HepG2 (cell line): ENCODE results near the gene HES7. TPM values are rescaled to one million over a fixed set of nuclear protein-coding genes. Genes with fewer than 3 reads are reported as not detected.

Experiments
- CHD4 ChIP-seq: fragments of 200-600 bp; sonication (generic); IDR thresholded peaks from 2 replicates; pipeline ENCODE4 v1.7.0; 2017; ENCODE audit warnings: mild to moderate bottlenecking, low read length, borderline replicate concordance
- ERF ChIP-seq: IDR thresholded peaks from 2 replicates; pipeline ENCODE4 v1.6.1; 2018; ENCODE audit warnings: missing biosample characterization, missing genetic modification reagents
- HHEX ChIP-seq: IDR thresholded peaks from 2 replicates; pipeline ENCODE4 v1.6.1; 2016; ENCODE audit warnings: control low read depth
- HOXA3 ChIP-seq: sonication (generic); formaldehyde crosslinking; IDR thresholded peaks from 2 replicates; pipeline ENCODE4 v1.5.0; 2020; ENCODE audit warnings: missing genetic modification reagents
- IKZF1 ChIP-seq: fragments of 450-650 bp; IDR thresholded peaks from 2 replicates; pipeline ENCODE4 v1.7.1; 2016
- IRF2 ChIP-seq: IDR thresholded peaks from 2 replicates; pipeline ENCODE4 v1.6.1; 2018; ENCODE audit warnings: missing genetic modification reagents, missing compliant biosample characterization
- IRX3 ChIP-seq: sonication (generic); formaldehyde crosslinking; IDR thresholded peaks from 2 replicates; pipeline ENCODE4 v1.8.1; 2023; ENCODE audit warnings: mild to moderate bottlenecking, low read depth, missing genetic modification reagents, borderline replicate concordance
- ONECUT2 ChIP-seq: sonication (generic); formaldehyde crosslinking; IDR thresholded peaks from 2 replicates; pipeline ENCODE4 v1.4.0; 2020; ENCODE audit warnings: missing genetic modification reagents
- POLR2G ChIP-seq: fragments of 200-400 bp; formaldehyde crosslinking; IDR thresholded peaks from 2 replicates; pipeline ENCODE4 v1.6.1; 2018; ENCODE audit warnings: mild to moderate bottlenecking, low read depth, low read length, moderate library complexity
- SP140L ChIP-seq: sonication (generic); formaldehyde crosslinking; IDR thresholded peaks from 2 replicates; pipeline ENCODE4 v1.4.0; 2020; ENCODE audit warnings: missing genetic modification reagents, borderline replicate concordance
- ZNF260 ChIP-seq: sonication (generic); formaldehyde crosslinking; IDR thresholded peaks from 2 replicates; pipeline ENCODE4 v1.4.0; 2020; ENCODE audit warnings: missing genetic modification reagents, low read depth, mild to moderate bottlenecking, borderline replicate concordance
- ZNF296 ChIP-seq: sonication (generic); formaldehyde crosslinking; conservative IDR thresholded peaks from 2 replicates; pipeline ENCODE4 v1.5.0; 2020; ENCODE audit warnings: mild to moderate bottlenecking, missing genetic modification reagents
- ZNF30 ChIP-seq: sonication (generic); formaldehyde crosslinking; IDR thresholded peaks from 2 replicates; pipeline ENCODE4 v1.5.0; 2020; ENCODE audit warnings: mild to moderate bottlenecking, missing genetic modification reagents
- ZNF569 ChIP-seq: sonication (generic); formaldehyde crosslinking; IDR thresholded peaks from 2 replicates; pipeline ENCODE4 v1.5.0; 2020; ENCODE audit warnings: mild to moderate bottlenecking, missing genetic modification reagents, moderate library complexity, borderline replicate concordance
- ZNF775 ChIP-seq: sonication (generic); formaldehyde crosslinking; IDR thresholded peaks from 2 replicates; pipeline ENCODE4 v1.4.0; 2020; ENCODE audit warnings: missing genetic modification reagents, mild to moderate bottlenecking, moderate library complexity, borderline replicate concordance
- ZSCAN21 ChIP-seq: sonication (generic); formaldehyde crosslinking; IDR thresholded peaks from 2 replicates; pipeline ENCODE4 v1.8.0; 2022; ENCODE audit warnings: mild to moderate bottlenecking, missing genetic modification reagents, moderate library complexity, borderline replicate concordance
- polyA plus RNA-seq, 8 experiments: library from polyadenylated mRNA; depleted of rRNA in 3 of 8; stranded (reverse) in 7 of 8; unstranded in 1 of 8; fragments of >200 nt; fragmentation: Illumina TruSeq in 4 of 8; extraction: Trizol in 4 of 8; gene quantifications; 2 replicates each; pipeline versions ENCODE4 v1.2.1 to v1.2.3, GENCODE V29; 2011 to 2016; ENCODE audit warnings: low read depth in 4 of 8, missing spikeins in 1 of 8, mixed read lengths in 1 of 8; ENCODE audit not compliant: insufficient read depth in 1 of 8
- total RNA-seq, 5 experiments: library from RNA; depleted of rRNA; stranded (reverse); fragments of >200 nt; fragmentation: Illumina TruSeq; extraction: Trizol; gene quantifications; 2 replicates each; pipeline ENCODE4 v1.2.3, GENCODE V29; 2016; ENCODE audit warnings: low read depth in 1 of 5
- TF ChIP-seq, protein P1 (sequence below): sonication (generic); formaldehyde crosslinking; IDR thresholded peaks from 2 replicates; pipeline ENCODE4 v1.5.0; 2020; ENCODE audit warnings: mild to moderate bottlenecking, missing genetic modification reagents, borderline replicate concordance
- TF ChIP-seq, protein P2 (sequence below): IDR thresholded peaks from 2 replicates; pipeline ENCODE4 v1.6.1; 2016; ENCODE audit warnings: missing biosample characterization, missing genetic modification reagents, low read depth

Gene HES7
- total and polyA plus RNA-seq, 2 of the 13 experiments (the other 11 are each of a cell fraction or from before 2014, with no cell fraction given), result not detected

DNA sequence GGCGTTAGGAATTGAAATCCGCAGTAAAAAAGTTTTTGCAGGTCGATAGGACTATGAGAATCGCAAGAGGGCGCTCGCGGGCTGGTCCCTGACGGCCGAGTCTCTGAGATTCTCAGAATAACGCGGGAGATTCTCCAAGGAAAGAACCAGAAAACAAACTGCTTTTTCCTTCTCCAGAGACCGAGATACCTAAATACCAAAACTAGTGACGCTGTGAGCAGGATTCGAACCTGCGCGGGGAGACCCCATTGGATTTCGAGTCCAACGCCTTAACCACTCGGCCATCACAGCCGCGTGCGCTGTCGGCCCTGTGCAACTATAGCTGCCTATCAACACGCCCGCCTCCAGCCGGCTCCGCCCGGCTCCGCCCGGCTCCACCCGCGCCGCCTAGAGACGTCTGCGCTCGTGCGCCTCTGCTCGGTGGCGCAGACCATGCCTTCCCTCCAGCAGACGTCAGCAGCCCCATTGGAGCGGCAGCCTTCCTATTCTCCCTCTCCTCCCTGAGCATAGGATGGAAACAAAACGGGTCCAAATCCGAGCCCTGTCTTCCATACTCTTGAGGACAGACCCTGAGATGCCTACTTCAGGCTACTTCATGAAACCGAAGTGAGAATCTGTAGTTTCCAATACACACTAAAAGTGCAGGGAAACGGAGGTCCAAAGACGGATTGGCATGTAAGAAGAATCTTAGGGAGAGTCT is 14.9 kb upstream of the HES7 start (continued):
- peak; percentile 41; the same call in 1 of the 2 replicates for TF ChIP-seq SP140L (CRISPR knock-in tag)
- TF ChIP-seq ZNF30 (CRISPR knock-in tag), result no peak
- peak; percentile 79; the same call in 1 of the 2 replicates for TF ChIP-seq ZSCAN21 (CRISPR knock-in tag)
- no peak for TF ChIP-seq ZNF260 (CRISPR knock-in tag)
- no peak for TF ChIP-seq IRX3 (CRISPR knock-in tag)
- peak; percentile 96; the same call in 1 of the 2 replicates for TF ChIP-seq CHD4
- TF ChIP-seq ONECUT2 (CRISPR knock-in tag), result peak; percentile 47; the same call in 1 of the 2 replicates
- no peak for TF ChIP-seq IKZF1
- TF ChIP-seq ERF (CRISPR knock-in tag), result peak; percentile 88; the same call in 1 of the 2 replicates
- TF ChIP-seq POLR2G, result peak; percentile 49
- TF ChIP-seq, protein P1, sequence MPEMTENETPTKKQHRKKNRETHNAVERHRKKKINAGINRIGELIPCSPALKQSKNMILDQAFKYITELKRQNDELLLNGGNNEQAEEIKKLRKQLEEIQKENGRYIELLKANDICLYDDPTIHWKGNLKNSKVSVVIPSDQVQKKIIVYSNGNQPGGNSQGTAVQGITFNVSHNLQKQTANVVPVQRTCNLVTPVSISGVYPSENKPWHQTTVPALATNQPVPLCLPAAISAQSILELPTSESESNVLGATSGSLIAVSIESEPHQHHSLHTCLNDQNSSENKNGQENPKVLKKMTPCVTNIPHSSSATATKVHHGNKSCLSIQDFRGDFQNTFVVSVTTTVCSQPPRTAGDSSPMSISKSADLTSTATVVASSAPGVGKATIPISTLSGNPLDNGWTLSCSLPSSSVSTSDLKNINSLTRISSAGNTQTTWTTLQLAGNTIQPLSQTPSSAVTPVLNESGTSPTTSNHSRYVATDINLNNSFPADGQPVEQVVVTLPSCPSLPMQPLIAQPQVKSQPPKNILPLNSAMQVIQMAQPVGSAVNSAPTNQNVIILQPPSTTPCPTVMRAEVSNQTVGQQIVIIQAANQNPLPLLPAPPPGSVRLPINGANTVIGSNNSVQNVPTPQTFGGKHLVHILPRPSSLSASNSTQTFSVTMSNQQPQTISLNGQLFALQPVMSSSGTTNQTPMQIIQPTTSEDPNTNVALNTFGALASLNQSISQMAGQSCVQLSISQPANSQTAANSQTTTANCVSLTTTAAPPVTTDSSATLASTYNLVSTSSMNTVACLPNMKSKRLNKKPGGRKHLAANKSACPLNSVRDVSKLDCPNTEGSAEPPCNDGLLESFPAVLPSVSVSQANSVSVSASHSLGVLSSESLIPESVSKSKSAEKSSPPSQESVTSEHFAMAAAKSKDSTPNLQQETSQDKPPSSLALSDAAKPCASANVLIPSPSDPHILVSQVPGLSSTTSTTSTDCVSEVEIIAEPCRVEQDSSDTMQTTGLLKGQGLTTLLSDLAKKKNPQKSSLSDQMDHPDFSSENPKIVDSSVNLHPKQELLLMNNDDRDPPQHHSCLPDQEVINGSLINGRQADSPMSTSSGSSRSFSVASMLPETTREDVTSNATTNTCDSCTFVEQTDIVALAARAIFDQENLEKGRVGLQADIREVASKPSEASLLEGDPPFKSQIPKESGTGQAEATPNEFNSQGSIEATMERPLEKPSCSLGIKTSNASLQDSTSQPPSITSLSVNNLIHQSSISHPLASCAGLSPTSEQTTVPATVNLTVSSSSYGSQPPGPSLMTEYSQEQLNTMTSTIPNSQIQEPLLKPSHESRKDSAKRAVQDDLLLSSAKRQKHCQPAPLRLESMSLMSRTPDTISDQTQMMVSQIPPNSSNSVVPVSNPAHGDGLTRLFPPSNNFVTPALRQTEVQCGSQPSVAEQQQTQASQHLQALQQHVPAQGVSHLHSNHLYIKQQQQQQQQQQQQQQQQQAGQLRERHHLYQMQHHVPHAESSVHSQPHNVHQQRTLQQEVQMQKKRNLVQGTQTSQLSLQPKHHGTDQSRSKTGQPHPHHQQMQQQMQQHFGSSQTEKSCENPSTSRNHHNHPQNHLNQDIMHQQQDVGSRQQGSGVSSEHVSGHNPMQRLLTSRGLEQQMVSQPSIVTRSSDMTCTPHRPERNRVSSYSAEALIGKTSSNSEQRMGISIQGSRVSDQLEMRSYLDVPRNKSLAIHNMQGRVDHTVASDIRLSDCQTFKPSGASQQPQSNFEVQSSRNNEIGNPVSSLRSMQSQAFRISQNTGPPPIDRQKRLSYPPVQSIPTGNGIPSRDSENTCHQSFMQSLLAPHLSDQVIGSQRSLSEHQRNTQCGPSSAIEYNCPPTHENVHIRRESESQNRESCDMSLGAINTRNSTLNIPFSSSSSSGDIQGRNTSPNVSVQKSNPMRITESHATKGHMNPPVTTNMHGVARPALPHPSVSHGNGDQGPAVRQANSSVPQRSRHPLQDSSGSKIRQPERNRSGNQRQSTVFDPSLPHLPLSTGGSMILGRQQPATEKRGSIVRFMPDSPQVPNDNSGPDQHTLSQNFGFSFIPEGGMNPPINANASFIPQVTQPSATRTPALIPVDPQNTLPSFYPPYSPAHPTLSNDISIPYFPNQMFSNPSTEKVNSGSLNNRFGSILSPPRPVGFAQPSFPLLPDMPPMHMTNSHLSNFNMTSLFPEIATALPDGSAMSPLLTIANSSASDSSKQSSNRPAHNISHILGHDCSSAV (CRISPR knock-in tag), result no peak
- no peak for TF ChIP-seq HHEX (CRISPR knock-in tag)
- peak; percentile 77 for TF ChIP-seq HOXA3 (CRISPR knock-in tag)
- TF ChIP-seq ZNF775 (CRISPR knock-in tag), result no peak
- TF ChIP-seq, protein P2, sequence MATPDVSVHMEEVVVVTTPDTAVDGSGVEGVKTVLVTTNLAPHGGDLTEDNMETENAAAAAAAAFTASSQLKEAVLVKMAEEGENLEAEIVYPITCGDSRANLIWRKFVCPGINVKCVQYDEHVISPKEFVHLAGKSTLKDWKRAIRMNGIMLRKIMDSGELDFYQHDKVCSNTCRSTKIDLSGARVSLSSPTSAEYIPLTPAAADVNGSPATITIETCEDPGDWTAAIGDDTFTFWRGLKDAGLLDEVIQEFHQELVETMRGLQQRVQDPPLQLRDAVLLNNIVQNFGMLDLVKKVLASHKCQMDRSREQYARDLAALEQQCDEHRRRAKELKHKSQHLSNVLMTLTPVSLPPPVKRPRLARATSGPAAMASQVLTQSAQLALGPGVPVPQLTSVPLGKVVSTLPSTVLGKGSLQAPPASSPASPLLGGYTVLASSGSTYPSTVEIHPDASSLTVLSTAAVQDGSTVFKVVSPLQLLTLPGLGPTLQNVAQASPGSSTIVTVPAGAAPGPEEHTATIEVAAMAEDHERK (CRISPR knock-in tag), result 0 out of 2 replicates have a peak, but pooled peaks have one; percentile 29
- TF ChIP-seq ZNF296 (CRISPR knock-in tag), result no peak
- TF ChIP-seq ZNF569, result no peak
- TF ChIP-seq IRF2, result no peak; the same call in 1 of the 2 replicates
